T-helper 17 cell (primary cell): ENCODE results near the gene SKI. TPM values are rescaled to one million over a fixed set of nuclear protein-coding genes. Genes with fewer than 3 reads are reported as not detected.

ENCODE experiments used
- total RNA-seq, 4 donors: library from RNA in 2 of 4; stranded (reverse) in 2 of 4; gene quantifications; one replicate each; pipeline ENCODE4 v1.2.3 and lab custom pipeline; 2022 to 2026

Gene SKI
- total RNA-seq, 2 donors from 2014 or later = 183 to 215 TPM

Other genes with a start within 250 kb of the SKI start
- not detected for gene CFAP74, start 224.5 kb upstream of the SKI start, total RNA-seq
- gene GABRD, start 209.0 kb upstream of the SKI start, total RNA-seq = under 1 TPM in 1 of 2 donors, not detected in 1; 0.17 TPM
- 10 to 100 TPM; 26.0 to 33.5 TPM for gene PRKCZ, start 177.9 kb upstream of the SKI start, total RNA-seq
- 10 to 100 TPM; 44.6 to 48.6 TPM for gene FAAP20, start 33.5 kb upstream of the SKI start, total RNA-seq
- 1 to 10 TPM; 7.0 to 8.4 TPM for gene MORN1, start 163.2 kb downstream of the SKI start, total RNA-seq
- 10 to 100 TPM; 68.4 to 70.0 TPM for gene RER1, start 163.5 kb downstream of the SKI start, total RNA-seq
- 1 to 10 TPM; 7.3 to 8.3 TPM for gene PEX10, start 184.2 kb downstream of the SKI start, total RNA-seq
- gene PLCH2, start 248.0 kb downstream of the SKI start, total RNA-seq = 10 to 100 TPM; 30.0 to 39.3 TPM